Stomach (tissue), 9 donors: ENCODE results near the gene TNS3. TPM values are rescaled to one million over a fixed set of nuclear protein-coding genes. Genes with fewer than 3 reads are reported as not detected.

Experiments
- DNase-seq, 2 donors: peaks; one replicate each; pipeline versions ENCODE4 v3.0.0 to v3.0.0-alpha.2; 2013 to 2019
- H3K27ac ChIP-seq, 5 donors: fragments of 200-600 bp in 4 of 5; sonication (generic) in 4 of 5; one replicate each; pipeline ENCODE4 v1.5.1; 2013 to 2019; ENCODE audit warnings: mild to moderate bottlenecking in 1 of 5, moderate library complexity in 1 of 5
- H3K27me3 ChIP-seq, 3 donors: fragments of 200-600 bp; sonication (generic); one replicate each; pipeline ENCODE4 v1.5.1; 2017 to 2019; ENCODE audit warnings: mixed run types in 1 of 3
- H3K36me3 ChIP-seq, 4 donors: fragments of 200-600 bp; sonication (generic); 1 replicate in 3 of 4; 2 replicates in 1 of 4; pipeline ENCODE4 v1.5.1; 2016 to 2019
- H3K4me1 ChIP-seq, 4 donors: fragments of 200-600 bp; sonication (generic); one replicate each; pipeline ENCODE4 v1.5.1; 2016 to 2019
- H3K4me3 ChIP-seq, 4 donors: fragments of 200-600 bp; sonication (generic) in 3 of 4; one replicate each; pipeline ENCODE4 v1.5.1; 2016 to 2019; ENCODE audit warnings: mild to moderate bottlenecking in 1 of 4
- H3K9me3 ChIP-seq, 4 donors: fragments of 200-600 bp; sonication (generic); one replicate each; pipeline ENCODE4 v1.5.1; 2016 to 2019
- CTCF ChIP-seq, 7 experiments: fragments of 450-650 bp in 4 of 7; fragments of 200-600 bp in 3 of 7; sonication (generic) in 3 of 7; IDR thresholded peaks; one replicate each; pipeline ENCODE4 v1.5.1; 2016 to 2019; ENCODE audit warnings: antibody characterized with exemption in 7 of 7, control low read depth in 2 of 7, mild to moderate bottlenecking in 1 of 7
- EP300 ChIP-seq: sonication (generic); formaldehyde crosslinking; IDR thresholded peaks from one replicate; pipeline ENCODE4 v1.6.1; 2017; ENCODE audit warnings: antibody characterized with exemption
- POLR2A ChIP-seq, 4 donors: fragments of 450-650 bp; IDR thresholded peaks; one replicate each; pipeline ENCODE4 v1.6.1; 2016; ENCODE audit warnings: antibody characterized with exemption in 4 of 4, control low read depth in 2 of 4, mild to moderate bottlenecking in 1 of 4, moderate library complexity in 1 of 4
- POLR2AphosphoS5 ChIP-seq, 3 donors: sonication (generic); formaldehyde crosslinking; IDR thresholded peaks; one replicate each; pipeline ENCODE4 v1.6.1; 2016; ENCODE audit warnings: antibody characterized with exemption in 3 of 3
- WGBS, 5 donors: extraction: QIAGEN DNeasy Blood & Tissue Kit in 3 of 5; methylation state at CpG; one replicate each; pipeline versions ENCODE4 v1.1.5 to v1.1.7; 2013 to 2018; 5-methylcytosine and 5-hydroxymethylcytosine counted together
- intact Hi-C: fragments of 100-400 bp; cut with DNase I; formaldehyde crosslinking; loops from one replicate; pipeline ENCODE4 v1.15.1; 2023; ENCODE audit warnings: low total_unique reads
- polyA plus RNA-seq, 3 donors: library from polyadenylated mRNA; stranded (reverse); fragments of 200-250 nt; gene quantifications; one replicate each; pipeline ENCODE4 v1.2.3, GENCODE V29; 2013
- total RNA-seq, 5 donors: library from RNA; depleted of rRNA; stranded (reverse); fragments of >200 nt; gene quantifications; one replicate each; pipeline versions ENCODE4 v1.1.0 to v1.2.3, GENCODE V29; 2014 to 2016
- donor health status: healthy with polysubstance abuse.
- donor health status: Bipolar disorder and iron deficiency.
- donor health status: healthy.

The TNS3 gene
- total and polyA plus RNA-seq, 8 donors = 10.0 to 105 (median 41.0) TPM

DNA sequence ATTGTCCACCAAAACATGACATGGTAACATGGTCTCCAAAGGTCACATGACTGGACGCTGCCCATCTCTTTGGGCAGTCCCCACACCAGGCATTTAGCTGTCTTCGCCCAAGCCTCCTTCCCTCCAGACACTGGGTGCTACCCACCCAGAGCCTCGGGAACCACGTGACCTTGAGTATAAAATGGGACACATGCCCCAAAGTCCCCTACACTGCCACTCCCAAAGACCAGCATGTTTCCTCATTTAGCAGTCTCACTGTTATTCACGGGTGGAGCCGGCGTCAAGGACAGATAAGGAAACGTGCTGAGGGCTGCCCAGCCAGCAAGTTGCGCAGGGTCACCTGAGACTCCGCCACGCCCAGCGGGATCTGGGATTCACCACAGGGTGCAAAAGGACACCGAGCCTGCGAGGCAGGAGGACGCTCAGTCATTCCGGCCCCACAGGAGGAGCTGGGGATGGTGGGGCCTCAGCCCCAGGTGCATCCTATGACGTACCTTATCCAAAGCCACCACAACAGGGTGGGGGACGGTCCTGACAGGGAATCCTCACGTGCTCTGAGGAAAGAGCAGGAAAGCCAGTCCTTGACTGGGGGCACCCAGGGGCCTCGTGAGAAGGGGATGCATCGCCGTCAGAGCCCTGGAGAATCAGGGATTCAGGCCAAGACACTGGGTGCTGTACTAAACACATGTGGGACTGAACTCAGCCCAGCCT lies 226.9 kb downstream of the TNS3 start:
- peak; percentile 83 to 87 for DNase-seq
- Histone ChIP-seq H3K27me3 (no peaks in the 10 kb centered on the region), H3K4me1 (peaks cover 23 to 53% (median 32%) of the 10 kb centered on the region in 4 donors), H3K4me3 (no peak overlapping the region), H3K9me3 (no peaks in the 10 kb centered on the region), H3K27ac (peak overlapping the region; percentile 25 to 67 (median 56)), H3K36me3 (peaks cover 0 to 12% (median 4%) of the 10 kb centered on the region in 4 donors)
- intact Hi-C loops = no loop called here
- WGBS, 5 donors = 41 to 76% (median 52%) methylated on average over 20 to 22 of the region's 22 CpGs
- TF ChIP-seq POLR2AphosphoS5 (IDR thresholded peaks at IDR 0.05) = peak; percentile 7 to 79 (median 41)
- no peak for TF ChIP-seq POLR2A (IDR thresholded peaks at IDR 0.05)
- no peak for TF ChIP-seq CTCF (IDR thresholded peaks at IDR 0.05)
- TF ChIP-seq EP300 = no peak

GRCh38 chr7:47354071-47354470 lies 227.8 kb downstream of the TNS3 start:
- peak in 1 of 2 donors; percentile 20 for DNase-seq
- intact Hi-C loops = no loop called here
- H3K36me3 ChIP-seq = peaks cover 0 to 12% (median 4%) of the 10 kb centered on the region in 4 donors

DNA sequence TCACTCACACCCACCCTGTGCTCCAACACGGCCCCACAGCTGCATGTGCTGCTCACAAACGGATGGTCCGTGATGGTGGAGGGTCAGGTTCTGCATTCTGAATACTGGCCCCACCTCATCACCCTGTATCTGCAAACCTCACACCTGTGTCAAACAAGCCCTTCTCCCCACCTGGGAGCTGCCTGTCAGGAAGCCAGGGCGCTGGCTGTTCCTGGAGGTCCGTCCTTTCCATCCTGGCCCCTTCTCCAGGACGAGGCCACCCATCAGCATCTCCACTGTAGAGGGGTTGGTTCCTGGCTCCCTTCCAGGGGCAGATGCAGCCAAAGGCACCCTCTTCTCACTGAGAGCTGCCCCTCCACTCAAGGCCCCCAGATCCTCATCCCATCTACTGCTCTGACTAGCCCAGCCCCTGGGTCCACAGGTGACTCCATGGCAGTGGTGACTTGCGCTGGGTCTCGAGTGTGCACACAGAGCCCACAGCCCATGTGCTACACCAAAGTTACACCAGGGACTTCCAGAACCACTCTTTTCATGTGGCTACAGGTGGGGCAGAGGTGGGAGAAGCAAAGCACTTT lies 229.4 kb downstream of the TNS3 start:
- no peaks in the 10 kb centered on the region for H3K9me3 ChIP-seq

More at GRCh38 chr7:47354071-47354470, 227.8 kb downstream of the TNS3 start:
- no peak overlapping the region for H3K4me3 ChIP-seq
- no peaks in the 10 kb centered on the region for H3K9me3 ChIP-seq
- WGBS, 5 donors = 45 to 64% (median 59%) methylated on average over 4 of the region's 4 CpGs
- TF ChIP-seq CTCF (IDR thresholded peaks at IDR 0.05) (no peak), POLR2AphosphoS5 (IDR thresholded peaks at IDR 0.05) (no peak), EP300 (no peak), POLR2A (IDR thresholded peaks at IDR 0.05) (no peak)
- peak overlapping the region in 2 of 5 donors; percentile 44 to 67 for H3K27ac ChIP-seq
- peaks cover 23 to 54% (median 34%) of the 10 kb centered on the region in 4 donors for H3K4me1 ChIP-seq
- H3K27me3 ChIP-seq = no peaks in the 10 kb centered on the region

More for the DNA sequence above, 229.4 kb downstream of the TNS3 start:
- Histone ChIP-seq H3K4me3 (no peak overlapping the region), H3K4me1 (peaks cover 23 to 41% (median 33%) of the 10 kb centered on the region in 4 donors), H3K27me3 (no peaks in the 10 kb centered on the region), H3K36me3 (peaks cover 0 to 25% (median 10%) of the 10 kb centered on the region in 4 donors), H3K27ac (no peak overlapping the region)
- WGBS, 5 donors = 87 to 99% (median 90%) methylated on average over 6 to 8 of the region's 8 CpGs
- intact Hi-C loops = no loop called here
- TF ChIP-seq CTCF (IDR thresholded peaks at IDR 0.05) (no peak), EP300 (no peak), POLR2AphosphoS5 (IDR thresholded peaks at IDR 0.05) (no peak), POLR2A (IDR thresholded peaks at IDR 0.05) (no peak)
- peak in 1 of 2 donors; percentile 25 for DNase-seq
